GM23338 (cell line): ENCODE results near the gene SLC26A4. TPM values are rescaled to one million over a fixed set of nuclear protein-coding genes. Genes with fewer than 3 reads are reported as not detected.
"Not testable (repeated sequence)": the region's sequence is repeated elsewhere in the genome, so short reads cannot be mapped to it uniquely, and the experiment has no call there.

Experiments
- ATAC-seq: fragments of 200-7000 bp; cut with Tn5 transposase; 3 replicates; pipeline ENCODE4 v1.9.1; 2020
- DNase-seq: peaks from one replicate; pipeline ENCODE4 v3.0.0-alpha.2; 2015; ENCODE audit warnings: low spot score
- H2AFZ ChIP-seq: fragments of 200-600 bp; sonication (generic); 2 replicates; pipeline ENCODE4 v1.8.0; 2016; ENCODE audit warnings: antibody characterized with exemption, mild to moderate bottlenecking, moderate library complexity
- H3F3A ChIP-seq: fragments of 200-600 bp; sonication (generic); replicated peaks from 2 replicates; pipeline ENCODE4 v1.8.0; 2017; ENCODE audit warnings: antibody characterized with exemption, mixed run types, low read depth
- H3K27ac ChIP-seq: fragments of 200-600 bp; sonication (generic); 2 replicates; pipeline ENCODE4 v1.6.1; 2016; ENCODE audit warnings: low read depth
- H3K27me3 ChIP-seq: fragments of 200-600 bp; sonication (generic); 2 replicates; pipeline ENCODE4 v1.8.0; 2016; ENCODE audit warnings: mild to moderate bottlenecking, mixed run types, moderate library complexity; ENCODE audit not compliant: insufficient read depth
- H3K36me3 ChIP-seq: fragments of 200-600 bp; sonication (generic); 2 replicates; pipeline ENCODE4 v1.8.0; 2016; ENCODE audit warnings: mild to moderate bottlenecking; ENCODE audit not compliant: insufficient read depth
- H3K4me1 ChIP-seq: fragments of 200-600 bp; sonication (generic); 2 replicates; pipeline ENCODE4 v1.8.0; 2016; ENCODE audit warnings: mild to moderate bottlenecking, moderate library complexity; ENCODE audit not compliant: insufficient read depth
- H3K4me2 ChIP-seq: fragments of 200-600 bp; sonication (generic); 2 replicates; pipeline ENCODE4 v1.7.1; 2017; ENCODE audit warnings: mixed run types
- H3K4me3 ChIP-seq: fragments of 200-600 bp; sonication (generic); 2 replicates; pipeline ENCODE4 v1.6.1; 2016; ENCODE audit warnings: mixed run types
- H3K79me2 ChIP-seq: fragments of 200-600 bp; sonication (generic); replicated peaks from 2 replicates; pipeline ENCODE4 v1.8.0; 2017; ENCODE audit warnings: mild to moderate bottlenecking; ENCODE audit not compliant: insufficient read depth
- H3K9me2 ChIP-seq: fragments of 200-600 bp; sonication (generic); 2 replicates; pipeline ENCODE4 v1.8.0; 2017; ENCODE audit not compliant: insufficient read depth
- H4K20me1 ChIP-seq: fragments of 200-600 bp; sonication (generic); replicated peaks from 2 replicates; pipeline ENCODE4 v1.8.0; 2017; ENCODE audit warnings: mild to moderate bottlenecking; ENCODE audit not compliant: insufficient read depth
- H3K27ac Mint-ChIP-seq: 2 replicates; pipeline ENCODE4 v1.8.0; 2020; ENCODE audit warnings: inconsistent platforms, mild to moderate bottlenecking, moderate library complexity, mixed read lengths
- H3K27me3 Mint-ChIP-seq: 3 replicates; pipeline ENCODE4 v1.8.0; 2022; ENCODE audit warnings: low read depth, mild to moderate bottlenecking, moderate library complexity, mixed read lengths, inconsistent platforms; ENCODE audit not compliant: insufficient read depth, poor library complexity
- H3K36me3 Mint-ChIP-seq: 3 replicates; pipeline ENCODE4 v1.8.0; 2021; ENCODE audit warnings: low read depth, mild to moderate bottlenecking, inconsistent platforms, moderate library complexity, mixed read lengths
- H3K4me1 Mint-ChIP-seq: 3 replicates; pipeline ENCODE4 v1.8.0; 2020; ENCODE audit warnings: mild to moderate bottlenecking, inconsistent platforms, mixed read lengths
- H3K4me3 Mint-ChIP-seq: 3 replicates; pipeline ENCODE4 v1.8.0; 2021; ENCODE audit warnings: moderate library complexity, mild to moderate bottlenecking, inconsistent platforms, mixed read lengths
- H3K9me3 Mint-ChIP-seq: 3 replicates; pipeline ENCODE4 v1.8.0; 2020; ENCODE audit warnings: moderate library complexity, mild to moderate bottlenecking, inconsistent platforms, mixed read lengths
- EZH2 ChIP-seq: fragments of 200-600 bp; sonication (generic); IDR thresholded peaks from one replicate; pipeline ENCODE4 v1.8.0; 2017; ENCODE audit warnings: antibody characterized with exemption, mild to moderate bottlenecking, low read depth; ENCODE audit not compliant: unreplicated experiment
- JUNB ChIP-seq: IDR thresholded peaks from one replicate; pipeline ENCODE4 v1.6.1; 2016; ENCODE audit warnings: antibody characterized with exemption; ENCODE audit not compliant: unreplicated experiment
- NANOG ChIP-seq: IDR thresholded peaks from 2 replicates; pipeline ENCODE4 v1.6.1; 2016; ENCODE audit warnings: antibody characterized with exemption, borderline replicate concordance
- ZNF114 ChIP-seq: fragments of 250-450 bp; sonication (Bioruptor Pico); IDR thresholded peaks from 2 replicates; pipeline ENCODE4 v1.5.0; 2020; ENCODE audit warnings: mild to moderate bottlenecking, moderate library complexity
- polyA plus RNA-seq: library from polyadenylated mRNA; unstranded; fragments of >200 nt; fragmentation: Nextera tagmentation; extraction: Ambion mirVana; gene quantifications from 2 replicates; pipeline ENCODE4 v1.2.1, GENCODE V29; 2016
- total RNA-seq: library from RNA; depleted of rRNA; stranded (reverse); fragments of >200 nt; shearing (Covaris generic); gene quantifications from 2 replicates; pipeline ENCODE4 v1.2.3, GENCODE V29; 2014
- TF ChIP-seq, protein P1 (sequence below): fragments of 250-450 bp; sonication (Bioruptor Pico); IDR thresholded peaks from 2 replicates; pipeline ENCODE4 v1.5.0; 2020; ENCODE audit warnings: mild to moderate bottlenecking, moderate library complexity

The SLC26A4 gene
- total and polyA plus RNA-seq, 2 experiments from 2014 or later = 0.07 TPM; not detected in 1

DNA sequence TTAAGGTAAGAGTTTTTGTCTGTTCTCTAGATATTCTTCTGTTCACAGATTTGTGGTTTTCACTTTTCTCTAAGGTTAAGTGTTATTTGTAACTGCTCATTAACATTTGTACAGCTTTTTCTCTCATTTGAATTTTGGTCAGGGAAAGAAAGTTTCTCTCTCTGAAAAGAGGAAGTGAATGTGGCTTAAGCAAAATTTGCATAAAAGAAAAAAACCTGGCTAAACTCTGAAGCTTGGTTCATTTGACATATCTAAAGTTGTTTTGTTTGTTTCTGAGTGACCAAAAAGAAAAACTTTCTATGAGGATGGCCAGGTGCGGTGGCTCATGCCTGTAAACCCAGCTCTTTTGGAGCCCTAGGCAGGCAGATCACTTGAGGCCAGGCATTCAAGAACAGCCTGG is 22.0 kb upstream of the SLC26A4 start:
- Histone ChIP-seq H3K27me3 (no peaks in the 10 kb centered on the region), H3K36me3 (no peaks in the 10 kb centered on the region), H3F3A (no peaks in the 10 kb centered on the region), H3K4me2 (no peak overlapping the region), H3K9me2 (no peaks in the 10 kb centered on the region), H3K4me3 (no peak overlapping the region), H3K4me1 (0 out of 2 replicates have a peak, but pooled peaks cover 7% of the 10 kb centered on the region), H2AFZ (peak overlapping the region; percentile 61; the same call in 1 of the 2 replicates), H3K79me2 (no peaks in the 10 kb centered on the region), H3K27ac (no peak overlapping the region), H4K20me1 (no peaks in the 10 kb centered on the region)
- Mint-ChIP-seq H3K36me3 (no peaks in the 10 kb centered on the region), H3K4me1 (peaks cover 3% of the 10 kb centered on the region; the same call in 1 of the 3 replicates), H3K27me3 (peaks cover 5% of the 10 kb centered on the region), H3K9me3 (no peaks in the 10 kb centered on the region; the same call in 2 of the 3 replicates), H3K4me3 (no peak overlapping the region), H3K27ac (no peak overlapping the region)
- TF ChIP-seq, protein P1, sequence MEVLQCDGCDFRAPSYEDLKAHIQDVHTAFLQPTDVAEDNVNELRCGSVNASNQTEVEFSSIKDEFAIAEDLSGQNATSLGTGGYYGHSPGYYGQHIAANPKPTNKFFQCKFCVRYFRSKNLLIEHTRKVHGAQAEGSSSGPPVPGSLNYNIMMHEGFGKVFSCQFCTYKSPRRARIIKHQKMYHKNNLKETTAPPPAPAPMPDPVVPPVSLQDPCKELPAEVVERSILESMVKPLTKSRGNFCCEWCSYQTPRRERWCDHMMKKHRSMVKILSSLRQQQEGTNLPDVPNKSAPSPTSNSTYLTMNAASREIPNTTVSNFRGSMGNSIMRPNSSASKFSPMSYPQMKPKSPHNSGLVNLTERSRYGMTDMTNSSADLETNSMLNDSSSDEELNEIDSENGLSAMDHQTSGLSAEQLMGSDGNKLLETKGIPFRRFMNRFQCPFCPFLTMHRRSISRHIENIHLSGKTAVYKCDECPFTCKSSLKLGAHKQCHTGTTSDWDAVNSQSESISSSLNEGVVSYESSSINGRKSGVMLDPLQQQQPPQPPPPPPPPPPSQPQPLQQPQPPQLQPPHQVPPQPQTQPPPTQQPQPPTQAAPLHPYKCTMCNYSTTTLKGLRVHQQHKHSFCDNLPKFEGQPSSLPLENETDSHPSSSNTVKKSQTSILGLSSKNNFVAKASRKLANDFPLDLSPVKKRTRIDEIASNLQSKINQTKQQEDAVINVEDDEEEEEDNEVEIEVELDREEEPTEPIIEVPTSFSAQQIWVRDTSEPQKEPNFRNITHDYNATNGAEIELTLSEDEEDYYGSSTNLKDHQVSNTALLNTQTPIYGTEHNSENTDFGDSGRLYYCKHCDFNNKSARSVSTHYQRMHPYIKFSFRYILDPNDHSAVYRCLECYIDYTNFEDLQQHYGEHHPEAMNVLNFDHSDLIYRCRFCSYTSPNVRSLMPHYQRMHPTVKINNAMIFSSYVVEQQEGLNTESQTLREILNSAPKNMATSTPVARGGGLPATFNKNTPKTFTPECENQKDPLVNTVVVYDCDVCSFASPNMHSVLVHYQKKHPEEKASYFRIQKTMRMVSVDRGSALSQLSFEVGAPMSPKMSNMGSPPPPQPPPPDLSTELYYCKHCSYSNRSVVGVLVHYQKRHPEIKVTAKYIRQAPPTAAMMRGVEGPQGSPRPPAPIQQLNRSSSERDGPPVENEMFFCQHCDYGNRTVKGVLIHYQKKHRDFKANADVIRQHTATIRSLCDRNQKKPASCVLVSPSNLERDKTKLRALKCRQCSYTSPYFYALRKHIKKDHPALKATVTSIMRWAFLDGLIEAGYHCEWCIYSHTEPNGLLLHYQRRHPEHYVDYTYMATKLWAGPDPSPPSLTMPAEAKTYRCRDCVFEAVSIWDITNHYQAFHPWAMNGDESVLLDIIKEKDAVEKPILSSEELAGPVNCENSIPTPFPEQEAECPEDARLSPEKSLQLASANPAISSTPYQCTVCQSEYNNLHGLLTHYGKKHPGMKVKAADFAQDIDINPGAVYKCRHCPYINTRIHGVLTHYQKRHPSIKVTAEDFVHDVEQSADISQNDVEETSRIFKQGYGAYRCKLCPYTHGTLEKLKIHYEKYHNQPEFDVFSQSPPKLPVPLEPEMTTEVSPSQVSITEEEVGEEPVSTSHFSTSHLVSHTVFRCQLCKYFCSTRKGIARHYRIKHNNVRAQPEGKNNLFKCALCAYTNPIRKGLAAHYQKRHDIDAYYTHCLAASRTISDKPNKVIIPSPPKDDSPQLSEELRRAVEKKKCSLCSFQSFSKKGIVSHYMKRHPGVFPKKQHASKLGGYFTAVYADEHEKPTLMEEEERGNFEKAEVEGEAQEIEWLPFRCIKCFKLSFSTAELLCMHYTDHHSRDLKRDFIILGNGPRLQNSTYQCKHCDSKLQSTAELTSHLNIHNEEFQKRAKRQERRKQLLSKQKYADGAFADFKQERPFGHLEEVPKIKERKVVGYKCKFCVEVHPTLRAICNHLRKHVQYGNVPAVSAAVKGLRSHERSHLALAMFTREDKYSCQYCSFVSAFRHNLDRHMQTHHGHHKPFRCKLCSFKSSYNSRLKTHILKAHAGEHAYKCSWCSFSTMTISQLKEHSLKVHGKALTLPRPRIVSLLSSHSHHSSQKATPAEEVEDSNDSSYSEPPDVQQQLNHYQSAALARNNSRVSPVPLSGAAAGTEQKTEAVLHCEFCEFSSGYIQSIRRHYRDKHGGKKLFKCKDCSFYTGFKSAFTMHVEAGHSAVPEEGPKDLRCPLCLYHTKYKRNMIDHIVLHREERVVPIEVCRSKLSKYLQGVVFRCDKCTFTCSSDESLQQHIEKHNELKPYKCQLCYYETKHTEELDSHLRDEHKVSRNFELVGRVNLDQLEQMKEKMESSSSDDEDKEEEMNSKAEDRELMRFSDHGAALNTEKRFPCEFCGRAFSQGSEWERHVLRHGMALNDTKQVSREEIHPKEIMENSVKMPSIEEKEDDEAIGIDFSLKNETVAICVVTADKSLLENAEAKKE (CRISPR knock-in tag) = no peak
- TF ChIP-seq NANOG = no peak
- no peak for TF ChIP-seq JUNB
- TF ChIP-seq EZH2 = no peak
- TF ChIP-seq ZNF114 = no peak
- DNase-seq = no peak
- no peak for ATAC-seq

- H3K36me3 Mint-ChIP-seq, H3K4me3 ChIP-seq, H3K9me3 Mint-ChIP-seq, ATAC-seq, H3K27ac Mint-ChIP-seq, H3K27me3 Mint-ChIP-seq, H3K9me2 ChIP-seq, DNase-seq, H3K4me1 ChIP-seq, H3K4me3 Mint-ChIP-seq, H3K4me1 Mint-ChIP-seq, H3K79me2 ChIP-seq, H3F3A ChIP-seq, H3K4me2 ChIP-seq, H3K36me3 ChIP-seq, H4K20me1 ChIP-seq, H3K27me3 ChIP-seq, H3K27ac ChIP-seq: not testable (repeated sequence)
- H2AFZ ChIP-seq = peak overlapping the region; percentile 61; the same call in 1 of the 2 replicates
Observed at GRCh38 chr7:107639070-107639469, 21.6 kb upstream of the SLC26A4 start.
